ENCODE results near the gene EYA2.

GRCh38 chr20:47095690-47096089, 201.0 kb downstream of the EYA2 start:
- TF ChIP-seq CTCF (conservative IDR thresholded peaks at IDR 0.05 in 1 of 2, IDR thresholded peaks at IDR 0.05 in 1 of 2; ENCODE audit: extremely low read depth in 1 of 2, insufficient read depth in 1 of 2, low read depth in 1 of 2, low read length in 2 of 2), result no peak
- no peak for TF ChIP-seq EZH2 (IDR thresholded peaks at IDR 0.05; ENCODE audit: borderline replicate concordance, low read length)

All from mammary epithelial cell (primary cell).